Chondrocyte (in vitro differentiated cells): ENCODE data around the gene CHURC1. TPM values are rescaled to one million over a fixed set of nuclear protein-coding genes. Genes with fewer than 3 reads are reported as not detected.

ENCODE experiments used
- DNase-seq: peaks from one replicate; pipeline ENCODE4 v3.0.0; 2021; ENCODE audit warnings: mixed read lengths, low spot score
- H3K27ac Mint-ChIP-seq: one replicate; pipeline ENCODE4 v1.8.0; 2021; ENCODE audit warnings: mild to moderate bottlenecking, moderate library complexity, mixed read lengths; ENCODE audit not compliant: unreplicated experiment
- H3K27me3 Mint-ChIP-seq: 2 replicates; pipeline ENCODE4 v1.8.0; 2021; ENCODE audit warnings: low read depth, mixed read lengths
- H3K36me3 Mint-ChIP-seq: 2 replicates; pipeline ENCODE4 v1.8.0; 2021; ENCODE audit warnings: low read depth, mixed read lengths
- H3K4me1 Mint-ChIP-seq: 2 replicates; pipeline ENCODE4 v1.8.0; 2021; ENCODE audit warnings: low read depth, mild to moderate bottlenecking, mixed read lengths
- H3K4me3 Mint-ChIP-seq: one replicate; pipeline ENCODE4 v1.8.0; 2021; ENCODE audit warnings: mild to moderate bottlenecking, moderate library complexity, mixed read lengths; ENCODE audit not compliant: unreplicated experiment
- H3K9me3 Mint-ChIP-seq: 2 replicates; pipeline ENCODE4 v1.8.0; 2021; ENCODE audit warnings: low read depth, mixed read lengths
- total RNA-seq: library from RNA; stranded (reverse); gene quantifications from 3 replicates; pipeline ENCODE4 v1.2.1, GENCODE V29; 2021
- TF ChIP-seq, protein P1 (sequence below): fragments of 200-600 bp; sonication (generic); IDR thresholded peaks from 2 replicates; pipeline ENCODE4 v1.5.0; 2021; ENCODE audit warnings: antibody characterized with exemption, mild to moderate bottlenecking, moderate library complexity

CHURC1 gene
- total RNA-seq, 1 donor from 2014 or later = 46.9 TPM

DNA sequence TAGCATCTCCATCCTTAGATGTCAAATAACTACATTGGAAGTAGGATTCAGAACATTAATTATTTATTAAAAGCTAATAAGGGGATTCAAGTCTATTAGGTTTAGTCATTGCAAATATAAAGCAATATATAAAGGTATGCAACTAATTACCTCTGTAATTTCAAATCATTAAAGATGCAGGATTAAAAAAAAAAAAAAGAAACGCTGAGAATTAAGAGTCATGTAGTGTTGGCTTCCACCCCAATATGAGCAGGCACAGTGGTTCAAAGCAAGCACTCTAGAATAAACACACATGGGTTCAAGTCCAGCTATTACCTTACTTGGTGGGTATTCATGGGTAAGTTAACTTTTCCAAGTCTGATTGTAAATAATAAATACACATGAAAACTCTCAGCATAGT is 45.4 kb upstream of the CHURC1 start:
- Mint-ChIP-seq H3K9me3 (no peaks in the 10 kb centered on the region), H3K27me3 (peaks cover 42% of the 10 kb centered on the region), H3K4me3 (no peak overlapping the region), H3K4me1 (no peaks in the 10 kb centered on the region), H3K36me3 (peaks cover 5% of the 10 kb centered on the region), H3K27ac (no peak overlapping the region)
- DNase-seq = no peak
- TF ChIP-seq, protein P1, sequence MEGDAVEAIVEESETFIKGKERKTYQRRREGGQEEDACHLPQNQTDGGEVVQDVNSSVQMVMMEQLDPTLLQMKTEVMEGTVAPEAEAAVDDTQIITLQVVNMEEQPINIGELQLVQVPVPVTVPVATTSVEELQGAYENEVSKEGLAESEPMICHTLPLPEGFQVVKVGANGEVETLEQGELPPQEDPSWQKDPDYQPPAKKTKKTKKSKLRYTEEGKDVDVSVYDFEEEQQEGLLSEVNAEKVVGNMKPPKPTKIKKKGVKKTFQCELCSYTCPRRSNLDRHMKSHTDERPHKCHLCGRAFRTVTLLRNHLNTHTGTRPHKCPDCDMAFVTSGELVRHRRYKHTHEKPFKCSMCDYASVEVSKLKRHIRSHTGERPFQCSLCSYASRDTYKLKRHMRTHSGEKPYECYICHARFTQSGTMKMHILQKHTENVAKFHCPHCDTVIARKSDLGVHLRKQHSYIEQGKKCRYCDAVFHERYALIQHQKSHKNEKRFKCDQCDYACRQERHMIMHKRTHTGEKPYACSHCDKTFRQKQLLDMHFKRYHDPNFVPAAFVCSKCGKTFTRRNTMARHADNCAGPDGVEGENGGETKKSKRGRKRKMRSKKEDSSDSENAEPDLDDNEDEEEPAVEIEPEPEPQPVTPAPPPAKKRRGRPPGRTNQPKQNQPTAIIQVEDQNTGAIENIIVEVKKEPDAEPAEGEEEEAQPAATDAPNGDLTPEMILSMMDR = no peak

DNA sequence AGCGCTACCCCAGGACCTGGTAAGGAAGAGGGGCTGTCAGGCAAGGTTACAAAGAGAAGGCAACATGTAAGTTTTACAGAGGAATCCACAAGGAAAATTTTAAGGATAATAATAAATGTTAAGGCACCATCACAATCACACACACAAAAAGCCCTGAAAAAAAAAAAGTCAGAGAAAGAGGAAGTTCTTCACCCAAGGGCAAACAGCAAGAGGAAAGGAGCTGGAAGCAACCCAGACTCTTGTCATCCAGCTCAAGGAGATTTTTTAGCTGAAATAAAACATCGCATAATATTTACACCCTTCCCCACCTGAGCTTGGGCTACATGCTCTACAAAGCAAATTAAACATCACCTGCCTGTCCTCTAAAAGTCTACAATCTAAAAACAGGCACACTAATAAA is 44.1 kb upstream of the CHURC1 start:
- peaks cover 5% of the 10 kb centered on the region for H3K36me3 Mint-ChIP-seq
- no peak overlapping the region for H3K4me3 Mint-ChIP-seq
- no peak for DNase-seq
- H3K27ac Mint-ChIP-seq = no peak overlapping the region
- TF ChIP-seq, protein P1 = no peak
- H3K4me1 Mint-ChIP-seq = no peaks in the 10 kb centered on the region
- no peaks in the 10 kb centered on the region for H3K9me3 Mint-ChIP-seq
- peaks cover 36% of the 10 kb centered on the region for H3K27me3 Mint-ChIP-seq

DNA sequence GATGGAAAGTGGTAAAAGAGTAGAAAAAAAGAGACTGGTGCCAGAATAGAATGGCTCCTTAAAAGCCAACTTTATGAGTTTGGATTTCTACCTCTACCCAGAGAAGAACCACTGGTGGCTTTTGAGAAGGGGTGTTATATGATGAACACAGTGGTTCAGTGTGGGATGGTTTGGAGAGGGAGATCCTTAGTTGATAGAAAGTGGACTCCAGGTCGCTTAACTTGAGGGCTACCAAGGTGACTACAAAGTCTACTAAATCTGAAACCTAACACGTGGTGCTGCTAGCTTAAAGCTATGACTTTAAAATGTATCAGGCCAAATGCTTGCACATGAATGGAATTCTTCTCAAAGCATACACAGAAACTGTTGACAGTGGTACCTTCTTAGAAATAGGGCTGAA is 42.9 kb upstream of the CHURC1 start:
- Mint-ChIP-seq H3K9me3 (no peaks in the 10 kb centered on the region), H3K27me3 (peaks cover 32% of the 10 kb centered on the region), H3K4me3 (no peak overlapping the region), H3K27ac (no peak overlapping the region), H3K36me3 (peaks cover 3% of the 10 kb centered on the region), H3K4me1 (no peaks in the 10 kb centered on the region)
- DNase-seq = no peak
- TF ChIP-seq, protein P1 = no peak

DNA sequence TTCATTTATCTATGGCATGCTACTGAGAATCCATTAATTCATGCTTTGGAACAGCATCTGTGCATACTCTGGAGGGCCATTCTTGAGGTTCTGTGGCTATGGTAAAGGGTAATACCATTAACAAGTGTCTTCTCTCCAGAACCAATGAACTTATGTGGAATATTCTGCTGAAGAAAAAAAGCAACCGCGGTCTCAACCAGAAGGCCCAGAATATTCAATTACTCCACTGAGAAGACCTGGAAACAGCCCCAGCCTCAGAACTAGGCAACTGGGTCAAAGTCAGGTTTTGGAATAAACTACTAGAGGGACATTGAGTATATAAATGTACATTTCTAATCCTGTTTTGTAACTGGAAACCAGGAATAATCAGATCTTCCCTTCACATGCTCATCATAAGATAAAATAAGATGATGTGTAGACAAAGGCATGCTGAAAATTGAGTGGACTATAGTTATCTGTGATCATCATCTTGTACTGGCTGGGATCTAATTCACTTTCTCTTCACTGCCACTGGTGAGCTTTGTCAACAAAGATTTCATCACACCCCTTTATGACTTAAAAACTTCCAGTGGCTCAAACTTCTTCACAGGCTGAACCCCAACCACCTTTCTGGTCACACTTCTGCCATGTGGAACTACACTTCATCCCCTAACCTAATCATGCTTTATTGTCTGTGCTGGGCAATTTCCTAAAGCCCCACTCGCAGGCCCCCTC is 40.6 kb upstream of the CHURC1 start:
- Mint-ChIP-seq H3K9me3 (no peaks in the 10 kb centered on the region), H3K4me3 (no peak overlapping the region), H3K27ac (no peak overlapping the region), H3K36me3 (peaks cover 3% of the 10 kb centered on the region), H3K4me1 (no peaks in the 10 kb centered on the region), H3K27me3 (peaks cover 30% of the 10 kb centered on the region)
- TF ChIP-seq, protein P1 = no peak
- DNase-seq = no peak

DNA sequence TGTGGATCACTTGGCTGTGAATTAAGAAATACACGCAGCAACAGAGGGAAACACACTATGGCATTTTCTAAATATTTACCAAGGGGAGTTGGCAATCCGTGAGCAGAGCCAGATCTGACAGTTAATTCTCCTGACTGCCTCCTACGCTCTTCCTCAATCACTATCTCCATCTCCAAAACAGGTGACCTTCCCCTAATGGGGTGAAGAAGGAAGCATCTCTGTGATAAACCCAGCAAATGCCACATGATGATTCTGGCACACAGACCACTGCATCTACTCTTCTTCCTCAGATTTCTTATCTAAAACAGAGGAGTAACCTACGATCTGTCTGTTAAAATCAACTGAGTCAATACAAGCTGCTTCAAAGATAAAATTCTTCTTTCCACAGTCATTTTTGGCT is 38.9 kb upstream of the CHURC1 start:
- Mint-ChIP-seq H3K9me3 (no peaks in the 10 kb centered on the region), H3K27ac (no peak overlapping the region), H3K4me1 (peaks cover 4% of the 10 kb centered on the region), H3K27me3 (peaks cover 24% of the 10 kb centered on the region), H3K36me3 (peaks cover 3% of the 10 kb centered on the region), H3K4me3 (no peak overlapping the region)
- no peak for DNase-seq
- TF ChIP-seq, protein P1 = no peak
